Measurements from ENCODE around the gene DNAJC21.

DNA sequence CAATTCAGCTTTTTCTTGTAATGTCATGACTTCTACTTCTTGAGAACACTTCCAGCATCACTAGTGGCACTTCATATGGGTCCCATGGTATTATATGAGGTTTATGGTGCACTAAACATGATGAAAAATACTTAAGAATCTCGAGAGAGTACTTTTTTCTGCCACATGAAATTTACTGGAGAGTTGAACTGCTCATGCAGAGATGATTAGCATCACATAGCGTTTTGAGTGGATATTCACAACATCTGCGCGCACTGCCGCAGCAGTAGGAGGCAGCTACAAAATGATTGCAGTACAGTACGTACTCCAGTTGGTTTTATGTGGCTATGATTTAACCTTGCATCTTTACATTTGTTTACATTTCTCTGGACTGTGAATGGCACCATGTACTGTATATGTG lies 28.7 kb upstream of the DNAJC21 start:
- no peak for TF ChIP-seq POLR2AphosphoS5 (IDR thresholded peaks at IDR 0.05)
- TF ChIP-seq, protein P1, sequence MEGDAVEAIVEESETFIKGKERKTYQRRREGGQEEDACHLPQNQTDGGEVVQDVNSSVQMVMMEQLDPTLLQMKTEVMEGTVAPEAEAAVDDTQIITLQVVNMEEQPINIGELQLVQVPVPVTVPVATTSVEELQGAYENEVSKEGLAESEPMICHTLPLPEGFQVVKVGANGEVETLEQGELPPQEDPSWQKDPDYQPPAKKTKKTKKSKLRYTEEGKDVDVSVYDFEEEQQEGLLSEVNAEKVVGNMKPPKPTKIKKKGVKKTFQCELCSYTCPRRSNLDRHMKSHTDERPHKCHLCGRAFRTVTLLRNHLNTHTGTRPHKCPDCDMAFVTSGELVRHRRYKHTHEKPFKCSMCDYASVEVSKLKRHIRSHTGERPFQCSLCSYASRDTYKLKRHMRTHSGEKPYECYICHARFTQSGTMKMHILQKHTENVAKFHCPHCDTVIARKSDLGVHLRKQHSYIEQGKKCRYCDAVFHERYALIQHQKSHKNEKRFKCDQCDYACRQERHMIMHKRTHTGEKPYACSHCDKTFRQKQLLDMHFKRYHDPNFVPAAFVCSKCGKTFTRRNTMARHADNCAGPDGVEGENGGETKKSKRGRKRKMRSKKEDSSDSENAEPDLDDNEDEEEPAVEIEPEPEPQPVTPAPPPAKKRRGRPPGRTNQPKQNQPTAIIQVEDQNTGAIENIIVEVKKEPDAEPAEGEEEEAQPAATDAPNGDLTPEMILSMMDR (IDR thresholded peaks at IDR 0.05): no peak
- TF ChIP-seq POLR2A (IDR thresholded peaks at IDR 0.05): no peak
